HepG2 (cell line): ENCODE measurements around the gene FGFR3. TPM values are rescaled to one million over a fixed set of nuclear protein-coding genes. Genes with fewer than 3 reads are reported as not detected.

ENCODE experiments used
- DPF2 ChIP-seq: sonication (generic); formaldehyde crosslinking; IDR thresholded peaks from 2 replicates; pipeline ENCODE4 v1.4.0; 2020; ENCODE audit warnings: mild to moderate bottlenecking, low read depth, missing genetic modification reagents, borderline replicate concordance
- FOXA3 ChIP-seq: IDR thresholded peaks from 2 replicates; pipeline ENCODE4 v1.6.1; 2016; ENCODE audit warnings: missing genetic modification reagents, missing compliant biosample characterization
- KDM4B ChIP-seq: sonication (generic); formaldehyde crosslinking; IDR thresholded peaks from 2 replicates; pipeline ENCODE4 v1.4.0; 2020; ENCODE audit warnings: missing genetic modification reagents
- NBN ChIP-seq: fragments of 450-650 bp; conservative IDR thresholded peaks from 2 replicates; pipeline ENCODE4 v1.6.1; 2017
- ZFP36L2 ChIP-seq: sonication (generic); formaldehyde crosslinking; IDR thresholded peaks from 2 replicates; pipeline ENCODE4 v1.4.0; 2020; ENCODE audit warnings: missing genetic modification reagents
- polyA plus RNA-seq, 8 experiments: library from polyadenylated mRNA; depleted of rRNA in 3 of 8; stranded (reverse) in 7 of 8; unstranded in 1 of 8; fragments of >200 nt; fragmentation: Illumina TruSeq in 4 of 8; extraction: Trizol in 4 of 8; gene quantifications; 2 replicates each; pipeline versions ENCODE4 v1.2.1 to v1.2.3, GENCODE V29; 2011 to 2016; ENCODE audit warnings: low read depth in 4 of 8, missing spikeins in 1 of 8, mixed read lengths in 1 of 8; ENCODE audit not compliant: insufficient read depth in 1 of 8
- total RNA-seq, 5 experiments: library from RNA; depleted of rRNA; stranded (reverse); fragments of >200 nt; fragmentation: Illumina TruSeq; extraction: Trizol; gene quantifications; 2 replicates each; pipeline ENCODE4 v1.2.3, GENCODE V29; 2016; ENCODE audit warnings: low read depth in 1 of 5
- TF ChIP-seq, protein P1 (sequence below): sonication (generic); formaldehyde crosslinking; IDR thresholded peaks from 2 replicates; pipeline ENCODE4 v1.4.0; 2020; ENCODE audit warnings: missing genetic modification reagents, borderline replicate concordance
- TF ChIP-seq, protein P2 (sequence below): sonication (generic); formaldehyde crosslinking; IDR thresholded peaks from 2 replicates; pipeline ENCODE4 v1.4.0; 2020; ENCODE audit warnings: missing genetic modification reagents
- TF ChIP-seq, protein P3 (sequence below): sonication (generic); formaldehyde crosslinking; IDR thresholded peaks from 2 replicates; pipeline ENCODE4 v1.4.0; 2020; ENCODE audit warnings: missing genetic modification reagents, borderline replicate concordance
- TF ChIP-seq, protein P4 (sequence below): sonication (generic); formaldehyde crosslinking; IDR thresholded peaks from 2 replicates; pipeline ENCODE4 v1.4.0; 2020; ENCODE audit warnings: mild to moderate bottlenecking, missing genetic modification reagents

Gene FGFR3
- total and polyA plus RNA-seq, 2 of the 13 experiments (the other 11 are each of a cell fraction or from before 2014, with no cell fraction given) = 103 to 109 TPM

DNA sequence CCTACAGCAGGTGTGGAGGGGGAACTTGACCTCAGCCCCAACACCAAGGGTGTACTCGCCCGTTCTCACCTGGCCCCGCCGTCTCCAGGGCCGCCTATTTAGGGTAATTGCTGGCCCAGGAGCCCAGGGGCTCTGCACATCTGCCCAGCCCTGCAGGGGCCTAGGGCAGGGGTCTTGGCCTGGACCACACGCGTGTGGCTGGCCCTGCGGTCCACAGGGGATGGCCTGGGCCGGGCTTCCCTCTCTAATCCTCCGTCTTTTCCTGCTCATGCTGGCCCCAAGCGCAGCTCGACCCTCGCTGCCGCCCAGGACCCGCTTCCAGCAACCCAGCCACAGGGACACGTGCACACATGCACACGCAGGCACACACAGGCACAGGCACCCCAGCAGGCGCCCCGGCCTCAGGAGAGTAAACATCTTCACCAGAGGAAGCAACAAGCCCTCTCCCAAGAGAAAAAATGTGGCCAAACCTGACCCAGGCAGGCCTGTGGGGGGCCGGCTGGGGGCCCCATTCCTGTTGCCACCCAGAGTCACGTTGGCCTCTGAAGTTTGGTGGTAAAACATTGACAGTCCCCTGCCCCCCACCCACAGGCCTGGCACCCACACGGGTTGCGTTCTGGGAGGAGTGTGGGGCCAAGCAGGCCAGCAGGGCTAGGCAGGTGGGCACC lies 24.6 kb upstream of the FGFR3 start (continued):
- TF ChIP-seq, protein P1, sequence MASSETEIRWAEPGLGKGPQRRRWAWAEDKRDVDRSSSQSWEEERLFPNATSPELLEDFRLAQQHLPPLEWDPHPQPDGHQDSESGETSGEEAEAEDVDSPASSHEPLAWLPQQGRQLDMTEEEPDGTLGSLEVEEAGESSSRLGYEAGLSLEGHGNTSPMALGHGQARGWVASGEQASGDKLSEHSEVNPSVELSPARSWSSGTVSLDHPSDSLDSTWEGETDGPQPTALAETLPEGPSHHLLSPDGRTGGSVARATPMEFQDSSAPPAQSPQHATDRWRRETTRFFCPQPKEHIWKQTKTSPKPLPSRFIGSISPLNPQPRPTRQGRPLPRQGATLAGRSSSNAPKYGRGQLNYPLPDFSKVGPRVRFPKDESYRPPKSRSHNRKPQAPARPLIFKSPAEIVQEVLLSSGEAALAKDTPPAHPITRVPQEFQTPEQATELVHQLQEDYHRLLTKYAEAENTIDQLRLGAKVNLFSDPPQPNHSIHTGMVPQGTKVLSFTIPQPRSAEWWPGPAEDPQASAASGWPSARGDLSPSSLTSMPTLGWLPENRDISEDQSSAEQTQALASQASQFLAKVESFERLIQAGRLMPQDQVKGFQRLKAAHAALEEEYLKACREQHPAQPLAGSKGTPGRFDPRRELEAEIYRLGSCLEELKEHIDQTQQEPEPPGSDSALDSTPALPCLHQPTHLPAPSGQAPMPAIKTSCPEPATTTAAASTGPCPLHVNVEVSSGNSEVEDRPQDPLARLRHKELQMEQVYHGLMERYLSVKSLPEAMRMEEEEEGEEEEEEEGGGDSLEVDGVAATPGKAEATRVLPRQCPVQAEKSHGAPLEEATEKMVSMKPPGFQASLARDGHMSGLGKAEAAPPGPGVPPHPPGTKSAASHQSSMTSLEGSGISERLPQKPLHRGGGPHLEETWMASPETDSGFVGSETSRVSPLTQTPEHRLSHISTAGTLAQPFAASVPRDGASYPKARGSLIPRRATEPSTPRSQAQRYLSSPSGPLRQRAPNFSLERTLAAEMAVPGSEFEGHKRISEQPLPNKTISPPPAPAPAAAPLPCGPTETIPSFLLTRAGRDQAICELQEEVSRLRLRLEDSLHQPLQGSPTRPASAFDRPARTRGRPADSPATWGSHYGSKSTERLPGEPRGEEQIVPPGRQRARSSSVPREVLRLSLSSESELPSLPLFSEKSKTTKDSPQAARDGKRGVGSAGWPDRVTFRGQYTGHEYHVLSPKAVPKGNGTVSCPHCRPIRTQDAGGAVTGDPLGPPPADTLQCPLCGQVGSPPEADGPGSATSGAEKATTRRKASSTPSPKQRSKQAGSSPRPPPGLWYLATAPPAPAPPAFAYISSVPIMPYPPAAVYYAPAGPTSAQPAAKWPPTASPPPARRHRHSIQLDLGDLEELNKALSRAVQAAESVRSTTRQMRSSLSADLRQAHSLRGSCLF (CRISPR knock-in tag) = no peak
- TF ChIP-seq, protein P2, sequence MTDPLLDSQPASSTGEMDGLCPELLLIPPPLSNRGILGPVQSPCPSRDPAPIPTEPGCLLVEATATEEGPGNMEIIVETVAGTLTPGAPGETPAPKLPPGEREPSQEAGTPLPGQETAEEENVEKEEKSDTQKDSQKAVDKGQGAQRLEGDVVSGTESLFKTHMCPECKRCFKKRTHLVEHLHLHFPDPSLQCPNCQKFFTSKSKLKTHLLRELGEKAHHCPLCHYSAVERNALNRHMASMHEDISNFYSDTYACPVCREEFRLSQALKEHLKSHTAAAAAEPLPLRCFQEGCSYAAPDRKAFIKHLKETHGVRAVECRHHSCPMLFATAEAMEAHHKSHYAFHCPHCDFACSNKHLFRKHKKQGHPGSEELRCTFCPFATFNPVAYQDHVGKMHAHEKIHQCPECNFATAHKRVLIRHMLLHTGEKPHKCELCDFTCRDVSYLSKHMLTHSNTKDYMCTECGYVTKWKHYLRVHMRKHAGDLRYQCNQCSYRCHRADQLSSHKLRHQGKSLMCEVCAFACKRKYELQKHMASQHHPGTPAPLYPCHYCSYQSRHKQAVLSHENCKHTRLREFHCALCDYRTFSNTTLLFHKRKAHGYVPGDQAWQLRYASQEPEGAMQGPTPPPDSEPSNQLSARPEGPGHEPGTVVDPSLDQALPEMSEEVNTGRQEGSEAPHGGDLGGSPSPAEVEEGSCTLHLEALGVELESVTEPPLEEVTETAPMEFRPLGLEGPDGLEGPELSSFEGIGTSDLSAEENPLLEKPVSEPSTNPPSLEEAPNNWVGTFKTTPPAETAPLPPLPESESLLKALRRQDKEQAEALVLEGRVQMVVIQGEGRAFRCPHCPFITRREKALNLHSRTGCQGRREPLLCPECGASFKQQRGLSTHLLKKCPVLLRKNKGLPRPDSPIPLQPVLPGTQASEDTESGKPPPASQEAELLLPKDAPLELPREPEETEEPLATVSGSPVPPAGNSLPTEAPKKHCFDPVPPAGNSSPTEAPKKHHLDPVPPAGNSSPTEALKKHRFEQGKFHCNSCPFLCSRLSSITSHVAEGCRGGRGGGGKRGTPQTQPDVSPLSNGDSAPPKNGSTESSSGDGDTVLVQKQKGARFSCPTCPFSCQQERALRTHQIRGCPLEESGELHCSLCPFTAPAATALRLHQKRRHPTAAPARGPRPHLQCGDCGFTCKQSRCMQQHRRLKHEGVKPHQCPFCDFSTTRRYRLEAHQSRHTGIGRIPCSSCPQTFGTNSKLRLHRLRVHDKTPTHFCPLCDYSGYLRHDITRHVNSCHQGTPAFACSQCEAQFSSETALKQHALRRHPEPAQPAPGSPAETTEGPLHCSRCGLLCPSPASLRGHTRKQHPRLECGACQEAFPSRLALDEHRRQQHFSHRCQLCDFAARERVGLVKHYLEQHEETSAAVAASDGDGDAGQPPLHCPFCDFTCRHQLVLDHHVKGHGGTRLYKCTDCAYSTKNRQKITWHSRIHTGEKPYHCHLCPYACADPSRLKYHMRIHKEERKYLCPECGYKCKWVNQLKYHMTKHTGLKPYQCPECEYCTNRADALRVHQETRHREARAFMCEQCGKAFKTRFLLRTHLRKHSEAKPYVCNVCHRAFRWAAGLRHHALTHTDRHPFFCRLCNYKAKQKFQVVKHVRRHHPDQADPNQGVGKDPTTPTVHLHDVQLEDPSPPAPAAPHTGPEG (CRISPR knock-in tag) = 0 out of 2 replicates have a peak, but pooled peaks have one; percentile 36
- TF ChIP-seq FOXA3 (CRISPR knock-in tag) = peak; percentile 51; the same call in 1 of the 2 replicates
- TF ChIP-seq, protein P3, sequence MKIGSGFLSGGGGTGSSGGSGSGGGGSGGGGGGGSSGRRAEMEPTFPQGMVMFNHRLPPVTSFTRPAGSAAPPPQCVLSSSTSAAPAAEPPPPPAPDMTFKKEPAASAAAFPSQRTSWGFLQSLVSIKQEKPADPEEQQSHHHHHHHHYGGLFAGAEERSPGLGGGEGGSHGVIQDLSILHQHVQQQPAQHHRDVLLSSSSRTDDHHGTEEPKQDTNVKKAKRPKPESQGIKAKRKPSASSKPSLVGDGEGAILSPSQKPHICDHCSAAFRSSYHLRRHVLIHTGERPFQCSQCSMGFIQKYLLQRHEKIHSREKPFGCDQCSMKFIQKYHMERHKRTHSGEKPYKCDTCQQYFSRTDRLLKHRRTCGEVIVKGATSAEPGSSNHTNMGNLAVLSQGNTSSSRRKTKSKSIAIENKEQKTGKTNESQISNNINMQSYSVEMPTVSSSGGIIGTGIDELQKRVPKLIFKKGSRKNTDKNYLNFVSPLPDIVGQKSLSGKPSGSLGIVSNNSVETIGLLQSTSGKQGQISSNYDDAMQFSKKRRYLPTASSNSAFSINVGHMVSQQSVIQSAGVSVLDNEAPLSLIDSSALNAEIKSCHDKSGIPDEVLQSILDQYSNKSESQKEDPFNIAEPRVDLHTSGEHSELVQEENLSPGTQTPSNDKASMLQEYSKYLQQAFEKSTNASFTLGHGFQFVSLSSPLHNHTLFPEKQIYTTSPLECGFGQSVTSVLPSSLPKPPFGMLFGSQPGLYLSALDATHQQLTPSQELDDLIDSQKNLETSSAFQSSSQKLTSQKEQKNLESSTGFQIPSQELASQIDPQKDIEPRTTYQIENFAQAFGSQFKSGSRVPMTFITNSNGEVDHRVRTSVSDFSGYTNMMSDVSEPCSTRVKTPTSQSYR = peak; percentile 20; the same call in 1 of the 2 replicates
- TF ChIP-seq DPF2 (CRISPR knock-in tag) = no peak; the same call in 1 of the 2 replicates
- no peak for TF ChIP-seq NBN
- no peak for TF ChIP-seq ZFP36L2 (CRISPR knock-in tag)
- TF ChIP-seq, protein P4, sequence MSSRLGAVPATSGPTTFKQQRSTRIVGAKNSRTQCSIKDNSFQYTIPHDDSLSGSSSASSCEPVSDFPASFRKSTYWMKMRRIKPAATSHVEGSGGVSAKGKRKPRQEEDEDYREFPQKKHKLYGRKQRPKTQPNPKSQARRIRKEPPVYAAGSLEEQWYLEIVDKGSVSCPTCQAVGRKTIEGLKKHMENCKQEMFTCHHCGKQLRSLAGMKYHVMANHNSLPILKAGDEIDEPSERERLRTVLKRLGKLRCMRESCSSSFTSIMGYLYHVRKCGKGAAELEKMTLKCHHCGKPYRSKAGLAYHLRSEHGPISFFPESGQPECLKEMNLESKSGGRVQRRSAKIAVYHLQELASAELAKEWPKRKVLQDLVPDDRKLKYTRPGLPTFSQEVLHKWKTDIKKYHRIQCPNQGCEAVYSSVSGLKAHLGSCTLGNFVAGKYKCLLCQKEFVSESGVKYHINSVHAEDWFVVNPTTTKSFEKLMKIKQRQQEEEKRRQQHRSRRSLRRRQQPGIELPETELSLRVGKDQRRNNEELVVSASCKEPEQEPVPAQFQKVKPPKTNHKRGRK = no peak
- 0 out of 2 replicates have a peak, but pooled peaks have one; percentile 43 for TF ChIP-seq KDM4B
